Measurements from ENCODE around the gene PLXDC2. TPM values are rescaled to one million over a fixed set of nuclear protein-coding genes. Genes with fewer than 3 reads are reported as not detected.

PLXDC2 gene
- polyA plus RNA-seq, 2 of the 4 experiments (the other 2 are of a cell fraction): 0.08 to 0.09 TPM

DNA sequence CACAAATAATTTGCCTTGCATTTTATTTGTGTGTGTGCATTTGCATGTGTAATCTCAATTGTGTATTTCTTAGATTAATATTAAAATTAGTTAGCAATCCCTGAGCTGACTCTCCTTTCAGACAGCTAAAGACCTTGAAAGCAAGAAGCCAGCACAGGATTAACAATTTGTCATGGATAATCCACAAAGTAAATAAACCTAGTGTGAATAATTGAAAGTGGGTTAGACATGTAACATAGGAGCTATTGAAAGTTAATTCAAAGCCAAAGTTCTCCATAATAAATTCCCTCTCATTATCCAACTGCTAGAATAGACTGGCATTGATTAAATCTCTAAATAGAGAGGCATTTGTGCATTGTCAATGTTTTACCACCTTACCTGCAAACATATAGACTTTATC is 326.1 kb downstream of the PLXDC2 start:
- ATAC-seq (no peak), DNase-seq (ENCODE audit: low read depth in 1 of 2, low spot score in 1 of 2) (no peak), FAIRE-seq (no peak)
- ChIA-PET CTCF (no interaction called here), POLR2A (no interaction called here)
- no peak for TF ChIP-seq EHF (CRISPR knock-in tag; IDR thresholded peaks at IDR 0.05)
- no peak for TF ChIP-seq HOXB13 (CRISPR knock-in tag; IDR thresholded peaks at IDR 0.05; ENCODE audit: low read depth)
- TF ChIP-seq, protein P1, sequence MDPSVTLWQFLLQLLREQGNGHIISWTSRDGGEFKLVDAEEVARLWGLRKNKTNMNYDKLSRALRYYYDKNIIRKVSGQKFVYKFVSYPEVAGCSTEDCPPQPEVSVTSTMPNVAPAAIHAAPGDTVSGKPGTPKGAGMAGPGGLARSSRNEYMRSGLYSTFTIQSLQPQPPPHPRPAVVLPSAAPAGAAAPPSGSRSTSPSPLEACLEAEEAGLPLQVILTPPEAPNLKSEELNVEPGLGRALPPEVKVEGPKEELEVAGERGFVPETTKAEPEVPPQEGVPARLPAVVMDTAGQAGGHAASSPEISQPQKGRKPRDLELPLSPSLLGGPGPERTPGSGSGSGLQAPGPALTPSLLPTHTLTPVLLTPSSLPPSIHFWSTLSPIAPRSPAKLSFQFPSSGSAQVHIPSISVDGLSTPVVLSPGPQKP (IDR thresholded peaks at IDR 0.05; ENCODE audit: low read depth, low read length): no peak
- H3K4me1 ChIP-seq: no peaks in the 10 kb centered on the region
- no peak overlapping the region for H3K4me2 ChIP-seq
- H3K27ac ChIP-seq: no peak overlapping the region
- no peaks in the 10 kb centered on the region for H3K9me3 ChIP-seq
- H3K4me3 ChIP-seq: no peak overlapping the region

DNA sequence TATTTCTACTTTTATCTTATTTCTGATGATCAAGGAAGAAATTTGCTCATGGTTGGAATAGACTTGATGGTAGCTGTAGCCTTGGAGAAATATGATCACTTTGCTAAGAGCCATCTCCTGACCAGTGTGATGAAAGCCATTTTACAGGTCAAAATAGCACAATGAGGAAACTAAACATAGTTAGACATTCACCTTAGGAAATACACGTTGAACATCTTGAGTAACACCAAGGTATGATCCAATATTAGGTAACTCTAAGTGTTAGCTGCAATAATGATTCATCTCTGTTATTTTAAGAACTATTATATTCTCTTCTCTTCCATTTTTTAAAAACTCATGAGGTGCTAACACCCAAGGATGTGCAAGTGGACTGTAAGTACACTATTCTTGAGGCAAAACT is 328.0 kb downstream of the PLXDC2 start:
- Histone ChIP-seq H3K9me3 (no peaks in the 10 kb centered on the region), H3K4me3 (no peak overlapping the region), H3K4me2 (no peak overlapping the region), H3K4me1 (no peaks in the 10 kb centered on the region), H3K27ac (no peak overlapping the region)
- FAIRE-seq (no peak), DNase-seq (ENCODE audit: low read depth in 1 of 2, low spot score in 1 of 2) (no peak), ATAC-seq (no peak)
- POLR2A ChIA-PET: no interaction called here
- CTCF ChIA-PET: no interaction called here
- TF ChIP-seq GATA3 (IDR thresholded peaks at IDR 0.05; ENCODE audit: borderline replicate concordance) (no peak), CTCF (IDR thresholded peaks at IDR 0.05) (no peak), ZNF302 (CRISPR knock-in tag; IDR thresholded peaks at IDR 0.05) (no peak), HOXB13 (CRISPR knock-in tag; IDR thresholded peaks at IDR 0.05; ENCODE audit: low read depth) (no peak), MAZ (IDR thresholded peaks at IDR 0.05; ENCODE audit: borderline replicate concordance, low read depth, low read length) (no peak), REST (IDR thresholded peaks at IDR 0.05) (no peak), FOSL2 (IDR thresholded peaks at IDR 0.05) (no peak), FOSL2 (CRISPR knock-in tag; IDR thresholded peaks at IDR 0.05) (no peak), RCOR1 (IDR thresholded peaks at IDR 0.05; ENCODE audit: low read depth, low read length) (no peak), TFCP2L1 (CRISPR knock-in tag; IDR thresholded peaks at IDR 0.05) (no peak), NFE2L2 (conservative IDR thresholded peaks at IDR 0.05; ENCODE audit: low read length) (no peak), HEYL (CRISPR knock-in tag; IDR thresholded peaks at IDR 0.05) (no peak), ATOH8 (CRISPR knock-in tag; IDR thresholded peaks at IDR 0.05; ENCODE audit: low read depth) (no peak), EHF (CRISPR knock-in tag; IDR thresholded peaks at IDR 0.05) (no peak), MYC (IDR thresholded peaks at IDR 0.05; ENCODE audit: borderline replicate concordance, low read length) (no peak), POLR2AphosphoS2 (conservative IDR thresholded peaks at IDR 0.05; ENCODE audit: low read length) (no peak)
- TF ChIP-seq, protein P2, sequence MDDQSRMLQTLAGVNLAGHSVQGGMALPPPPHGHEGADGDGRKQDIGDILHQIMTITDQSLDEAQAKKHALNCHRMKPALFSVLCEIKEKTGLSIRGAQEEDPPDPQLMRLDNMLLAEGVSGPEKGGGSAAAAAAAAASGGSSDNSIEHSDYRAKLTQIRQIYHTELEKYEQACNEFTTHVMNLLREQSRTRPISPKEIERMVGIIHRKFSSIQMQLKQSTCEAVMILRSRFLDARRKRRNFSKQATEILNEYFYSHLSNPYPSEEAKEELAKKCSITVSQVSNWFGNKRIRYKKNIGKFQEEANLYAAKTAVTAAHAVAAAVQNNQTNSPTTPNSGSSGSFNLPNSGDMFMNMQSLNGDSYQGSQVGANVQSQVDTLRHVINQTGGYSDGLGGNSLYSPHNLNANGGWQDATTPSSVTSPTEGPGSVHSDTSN (IDR thresholded peaks at IDR 0.05): no peak
- WGBS (ENCODE audit: missing lambda C conversion rate): 0% methylated on average over 1 of the region's 1 CpG

Measured in A549 (cell line).